GM21515 (cell line): Measurements from ENCODE around the gene GAS1.

ENCODE experiments used
- ATAC-seq: cut with Tn5 transposase; IDR thresholded peaks from one replicate; pipeline ENCODE4 v1.9.1; 2021; ENCODE audit not compliant: unreplicated experiment

GAS1 gene

GRCh38 chr9:86965636-86966395, 18.5 kb upstream of the GAS1 start:
- ATAC-seq = no peak

GRCh38 chr9:86962692-86963091, 15.4 kb upstream of the GAS1 start:
- no peak for ATAC-seq

GRCh38 chr9:86960938-86961337, 13.6 kb upstream of the GAS1 start:
- no peak for ATAC-seq

GRCh38 chr9:86958203-86958602, 10.9 kb upstream of the GAS1 start:
- no peak for ATAC-seq

- ATAC-seq = no peak
These were observed 8.3 kb upstream of the GAS1 start for GRCh38 chr9:86955561-86955960.

- ATAC-seq = no peak
These were observed 7.7 kb upstream of the GAS1 start for GRCh38 chr9:86955042-86955441.

GRCh38 chr9:86953181-86953580, 5.9 kb upstream of the GAS1 start:
- ATAC-seq = no peak

- ATAC-seq = peak; percentile 81
These were observed 996 bp upstream of the GAS1 start for GRCh38 chr9:86948074-86948929.

GRCh38 chr9:86946201-86947145, 833 bp downstream of the GAS1 start:
- peak; percentile 42 for ATAC-seq

- ATAC-seq = no peak
These were observed 1.5 kb downstream of the GAS1 start for GRCh38 chr9:86945728-86946200.

- ATAC-seq = no peak
These were observed 2.2 kb downstream of the GAS1 start for GRCh38 chr9:86944796-86945727.

GRCh38 chr9:86943201-86944113, 3.8 kb downstream of the GAS1 start:
- no peak for ATAC-seq

GRCh38 chr9:86942281-86943200, 4.8 kb downstream of the GAS1 start:
- ATAC-seq = no peak

- ATAC-seq = no peak
These were observed 6.1 kb downstream of the GAS1 start for GRCh38 chr9:86941197-86941596.

- no peak for ATAC-seq
These were observed 6.5 kb downstream of the GAS1 start for GRCh38 chr9:86940774-86941173.

- ATAC-seq = no peak
These were observed 7.4 kb downstream of the GAS1 start for GRCh38 chr9:86939891-86940290.

- ATAC-seq = no peak
These were observed 8.0 kb downstream of the GAS1 start for GRCh38 chr9:86939321-86939720.

- no peak for ATAC-seq
These were observed 8.5 kb downstream of the GAS1 start for GRCh38 chr9:86938780-86939179.
